Skeletal muscle cell (primary cell): ENCODE results near the gene PEPD.
A peak's percentile ranks its signal among the peaks of the same experiment; 100 is the strongest.

Experiments used
- DNase-seq: peaks from one replicate; pipeline ENCODE4 v3.0.0-alpha.2; 2010; ENCODE audit warnings: low read depth
- H3K4me3 ChIP-seq: 2 replicates; pipeline ENCODE4 v1.5.1; 2011; ENCODE audit warnings: low read depth, mild to moderate bottlenecking, control low read depth, low read length, moderate library complexity

Gene PEPD

DNA sequence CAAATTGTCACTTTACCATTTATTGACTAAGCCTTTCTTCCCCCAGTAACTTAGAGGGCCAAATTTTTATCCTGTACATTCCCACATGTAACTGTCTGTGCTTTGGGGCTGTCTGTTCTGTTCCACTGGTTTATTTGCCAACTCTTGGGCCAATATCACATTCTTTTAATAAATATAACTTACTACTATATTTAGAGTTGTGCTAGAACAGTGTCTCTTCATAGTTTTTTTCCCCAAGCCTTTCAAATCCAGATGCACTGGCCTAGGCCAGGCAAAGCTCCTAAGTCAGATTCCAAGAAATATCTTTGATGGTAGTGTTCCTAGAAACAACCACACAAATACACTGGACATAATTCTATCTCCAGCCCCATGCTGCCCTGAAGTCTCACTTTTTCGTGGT lies 164.0 kb downstream of the PEPD start:
- no peak for DNase-seq
- no peak overlapping the region for H3K4me3 ChIP-seq

DNA sequence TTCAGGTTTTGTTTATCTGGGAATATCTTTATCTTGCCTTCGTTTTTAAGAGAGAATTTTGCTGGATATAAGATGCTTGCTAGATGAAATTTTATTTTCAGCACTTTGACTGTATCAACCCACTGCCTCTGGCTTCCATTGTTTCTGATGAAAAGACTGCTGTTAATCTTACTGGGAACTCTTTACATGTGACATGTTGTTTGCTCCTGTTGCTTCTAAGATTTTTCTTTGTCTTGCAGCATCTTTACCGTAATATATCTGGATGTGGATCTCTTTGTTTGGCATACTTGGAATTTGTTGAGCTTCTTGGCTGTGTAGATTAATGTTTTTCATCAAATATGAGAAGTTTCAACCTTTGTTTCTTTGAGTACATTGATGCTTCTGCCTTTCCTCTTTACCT lies 166.1 kb downstream of the PEPD start:
- DNase-seq, result no peak

DNA sequence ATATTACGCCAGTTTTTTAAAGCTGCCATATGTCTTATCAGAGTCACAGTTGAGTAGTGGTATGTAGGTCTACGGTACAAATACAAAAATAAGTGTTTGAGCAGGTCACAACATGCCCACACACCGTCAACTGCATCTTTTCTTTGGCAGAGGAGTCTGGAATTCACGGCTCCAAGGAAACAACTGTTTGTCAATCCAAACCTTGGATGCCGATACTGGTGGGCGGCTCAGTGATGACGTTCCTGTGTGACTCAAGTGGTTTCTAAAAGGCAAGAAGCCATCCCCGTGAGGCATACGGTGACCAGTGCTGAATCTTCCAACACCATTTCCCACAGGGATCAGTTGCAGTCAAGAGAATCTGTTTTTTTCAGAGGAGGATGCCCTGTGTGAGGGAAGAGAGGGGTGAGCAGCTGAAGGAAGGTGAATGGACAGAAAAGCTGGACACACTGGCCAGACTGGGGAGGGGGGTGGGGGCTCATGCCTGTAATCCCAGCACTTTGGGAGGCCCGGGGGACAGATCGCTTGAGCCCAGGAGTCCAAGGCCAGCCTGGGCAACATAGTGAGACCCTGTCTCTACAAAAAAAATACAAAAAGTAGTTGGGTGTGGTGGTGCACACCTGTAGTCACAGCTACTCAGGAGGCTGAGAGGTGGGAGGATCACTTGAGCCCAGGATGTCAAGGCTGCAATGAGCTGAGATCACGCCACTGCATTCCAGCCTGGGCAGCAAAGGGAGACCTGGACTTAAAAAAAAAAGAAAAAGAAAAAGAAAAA lies 170.9 kb downstream of the PEPD start:
- DNase-seq, result peak; percentile 67
- H3K4me3 ChIP-seq, result no peak overlapping the region

More for the DNA sequence above, 166.1 kb downstream of the PEPD start:
- H3K4me3 ChIP-seq, result no peak overlapping the region

DNA sequence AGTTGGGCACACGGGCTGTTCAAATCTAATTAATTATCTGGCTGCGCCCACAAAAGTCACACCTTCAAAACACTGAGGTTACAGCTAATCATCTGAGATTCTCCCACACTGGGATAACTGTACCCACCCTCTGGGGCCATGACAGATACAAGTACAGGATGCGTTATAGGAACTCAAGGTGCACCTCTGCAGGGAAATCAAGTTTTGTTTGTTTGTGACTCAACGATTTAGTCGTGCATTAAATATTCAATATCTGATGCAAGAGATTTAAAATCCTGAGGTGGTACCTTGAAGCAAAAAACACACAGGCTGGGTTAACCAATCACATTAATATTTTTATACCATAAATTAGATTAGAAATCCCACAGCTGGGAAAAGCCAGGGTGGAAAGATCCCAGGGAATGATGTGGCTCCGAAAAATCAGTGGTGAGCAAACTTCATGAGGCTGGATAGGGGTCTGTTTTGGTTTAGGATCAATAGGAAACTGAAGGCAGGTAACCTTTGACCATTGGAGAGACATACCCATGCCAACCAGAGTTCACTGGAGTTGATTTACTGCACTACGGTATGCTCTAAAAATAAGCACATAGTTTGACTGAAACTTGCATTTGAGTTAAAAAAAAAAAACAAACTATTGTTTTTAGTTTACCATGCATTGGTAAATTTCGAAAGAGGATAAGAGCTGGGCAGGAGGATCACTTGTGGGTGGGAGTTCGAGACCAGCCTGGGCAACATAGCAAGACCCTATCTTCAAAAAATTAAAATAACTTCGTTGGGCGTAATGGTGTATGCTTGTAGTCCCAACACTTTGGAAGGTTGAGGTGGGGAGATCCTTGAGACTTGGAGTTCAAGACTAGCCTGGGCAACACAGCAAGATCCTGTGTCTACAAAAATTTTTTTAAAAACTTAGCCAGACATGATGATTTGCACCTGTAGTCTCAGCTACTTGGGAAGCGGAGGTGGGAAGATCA lies 172.0 kb downstream of the PEPD start:
- DNase-seq, result no peak

DNA sequence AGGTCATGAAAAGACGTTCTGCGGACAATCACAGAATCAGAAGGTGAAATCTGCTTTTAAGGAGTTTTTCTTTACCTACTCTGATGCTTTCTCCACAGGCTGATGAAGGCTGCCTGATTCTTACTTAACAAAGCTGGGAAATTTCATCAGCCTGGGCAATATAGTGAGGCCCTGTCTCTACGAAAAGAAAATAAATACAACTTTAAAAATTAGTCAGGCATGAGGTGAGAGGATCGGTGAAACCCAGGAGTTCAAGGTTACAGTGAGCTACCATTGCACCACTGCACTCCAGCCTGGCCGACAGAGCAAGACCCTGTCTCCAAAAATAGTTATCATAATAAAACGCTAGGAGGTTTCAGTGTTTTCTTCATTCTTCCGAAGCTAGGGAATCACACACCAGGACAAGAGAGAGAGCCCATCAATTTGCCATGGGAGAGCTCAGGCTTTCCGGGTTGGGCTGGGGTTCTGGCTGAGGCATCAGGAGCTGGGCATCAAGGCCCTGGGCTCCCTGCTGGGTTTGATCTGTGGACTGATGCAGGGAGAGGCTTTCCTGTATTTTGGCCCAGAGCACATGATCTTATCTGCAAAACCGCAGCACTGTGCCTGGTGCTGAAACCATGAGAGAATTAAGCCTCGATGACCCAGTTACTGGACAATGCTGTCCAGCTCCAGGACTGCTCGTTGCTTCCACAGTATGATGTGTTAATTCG lies 173.1 kb downstream of the PEPD start:
- no peak for DNase-seq
- H3K4me3 ChIP-seq, result no peak overlapping the region

More for the DNA sequence above, 172.0 kb downstream of the PEPD start:
- no peak overlapping the region for H3K4me3 ChIP-seq

DNA sequence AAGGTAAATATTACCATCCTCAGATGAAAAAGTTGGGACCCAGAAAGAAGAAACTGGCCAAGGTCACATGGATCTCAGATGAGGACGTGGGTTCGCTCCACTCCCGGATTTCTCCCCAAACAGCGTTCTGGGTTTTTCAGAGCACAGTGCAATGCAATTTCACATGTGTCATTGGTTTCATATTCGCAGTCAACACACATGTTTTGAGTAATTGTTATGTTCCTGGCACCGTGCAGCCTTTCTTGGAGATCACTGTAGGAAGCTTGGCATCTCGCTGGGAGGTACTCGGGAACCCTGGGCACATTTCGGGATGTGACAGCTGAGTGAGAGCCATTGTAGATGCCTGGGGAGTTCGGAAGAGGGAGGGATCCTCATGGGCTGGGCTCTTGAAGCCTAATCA lies 174.3 kb downstream of the PEPD start:
- DNase-seq, result no peak
- H3K4me3 ChIP-seq, result no peak overlapping the region

DNA sequence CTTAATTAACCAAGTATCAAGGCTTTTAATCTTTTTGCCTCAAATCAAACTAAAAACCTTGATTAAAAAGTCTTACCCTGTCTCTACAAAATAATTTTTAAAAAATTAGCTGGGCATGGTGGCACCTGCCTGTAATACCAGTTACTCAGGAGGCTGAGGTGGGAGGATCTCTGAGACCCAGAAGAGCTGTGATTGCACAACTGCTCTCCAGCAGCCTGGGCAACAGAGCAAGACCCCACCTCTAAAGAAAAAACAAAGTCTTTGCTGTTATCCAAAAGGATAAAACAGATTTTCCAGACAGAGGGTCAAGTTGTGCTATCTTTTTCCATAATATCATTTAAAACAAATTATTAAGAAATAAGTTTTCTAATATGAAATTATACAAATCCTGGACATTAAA lies 174.9 kb downstream of the PEPD start:
- no peak overlapping the region for H3K4me3 ChIP-seq
- no peak for DNase-seq

DNA sequence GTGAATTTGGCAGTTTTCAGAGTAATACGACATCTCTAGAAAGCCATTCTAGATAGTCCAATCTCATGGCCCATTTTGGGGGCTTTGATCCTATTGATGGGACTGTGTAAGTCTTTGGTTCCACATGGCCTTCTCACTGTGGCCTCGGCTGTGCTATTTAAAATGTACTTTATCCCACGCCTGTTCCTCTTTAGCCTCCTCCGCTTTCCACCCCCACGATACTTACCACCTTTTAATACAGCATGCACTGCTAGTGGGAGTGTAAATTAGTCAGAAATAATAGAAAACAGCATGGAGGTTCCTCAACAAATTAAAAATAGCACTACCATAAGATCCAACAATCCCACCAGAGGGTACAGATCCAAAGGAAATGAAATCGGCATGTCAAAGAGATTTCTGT lies 176.4 kb downstream of the PEPD start:
- DNase-seq, result no peak
- H3K4me3 ChIP-seq, result no peak overlapping the region

DNA sequence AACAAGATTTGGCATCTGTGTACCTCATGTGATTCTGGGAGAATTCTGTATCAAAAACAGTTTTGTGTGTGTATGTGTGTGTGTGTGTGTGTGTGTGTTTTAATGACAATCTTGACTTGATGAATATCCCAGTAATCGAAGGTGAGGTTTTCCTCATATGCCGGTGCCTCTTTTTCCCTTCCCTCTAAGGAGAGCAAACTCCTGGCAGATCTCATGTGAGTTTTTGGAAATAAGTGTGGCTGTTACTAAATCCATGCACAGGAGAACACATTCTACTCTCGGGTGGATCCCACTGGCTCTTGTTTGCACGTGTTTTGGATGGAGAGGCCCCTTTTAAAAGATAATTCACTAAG lies 177.0 kb downstream of the PEPD start:
- H3K4me3 ChIP-seq, result no peak overlapping the region
- no peak for DNase-seq

DNA sequence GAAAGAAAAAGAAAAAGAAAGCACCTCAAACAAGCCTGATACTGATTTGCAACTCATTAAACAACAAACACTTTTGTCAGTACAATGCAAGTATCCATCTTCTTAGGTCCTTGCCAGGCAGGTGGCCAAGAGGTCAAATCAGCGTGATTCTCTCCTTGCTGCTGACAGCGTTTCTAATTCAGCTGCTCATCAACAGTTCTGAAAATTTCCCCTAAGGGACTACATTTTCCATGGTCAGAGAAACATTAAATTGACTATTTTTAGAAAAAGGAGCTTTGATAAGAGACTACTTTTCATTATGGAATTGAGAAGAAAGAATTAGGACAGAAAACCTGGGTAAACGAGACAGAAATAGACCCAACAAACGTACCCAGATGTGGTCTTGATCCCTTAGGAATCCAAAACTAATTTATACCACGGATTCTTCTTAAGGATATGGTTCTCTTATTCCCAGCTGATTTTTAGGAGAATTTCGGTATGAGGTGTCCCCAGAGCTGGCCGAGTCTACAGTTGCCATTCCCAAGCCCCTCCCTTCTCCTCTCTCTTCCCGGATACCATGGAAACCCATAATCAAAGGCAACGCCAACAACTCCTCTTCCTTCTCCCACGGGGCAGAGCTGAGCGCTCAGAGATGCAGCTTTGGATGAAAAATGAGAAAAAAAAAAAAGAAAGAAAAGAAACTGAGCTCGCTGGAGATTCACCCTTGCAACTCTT lies 177.6 kb downstream of the PEPD start:
- no peak for DNase-seq
- no peak overlapping the region for H3K4me3 ChIP-seq

DNA sequence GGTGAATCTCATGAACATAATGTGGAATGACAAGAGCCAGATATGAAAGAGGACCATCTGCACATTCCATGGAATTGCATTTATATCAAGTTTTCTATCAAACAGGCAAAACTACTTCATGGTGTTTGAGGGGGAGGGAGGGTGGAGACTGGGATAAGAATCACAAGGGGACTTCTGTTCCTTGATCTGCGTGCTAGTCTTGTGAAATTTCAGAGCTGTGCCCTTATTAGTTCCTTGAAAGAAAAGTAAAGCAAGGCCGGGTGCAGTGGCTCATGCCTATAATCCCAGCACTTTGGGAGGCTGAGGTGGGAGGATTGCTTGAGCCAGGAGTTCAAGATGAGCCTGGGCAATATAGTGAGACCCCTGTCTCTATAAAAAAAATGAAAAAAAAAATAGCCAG lies 178.3 kb downstream of the PEPD start:
- no peak for DNase-seq
- no peak overlapping the region for H3K4me3 ChIP-seq

DNA sequence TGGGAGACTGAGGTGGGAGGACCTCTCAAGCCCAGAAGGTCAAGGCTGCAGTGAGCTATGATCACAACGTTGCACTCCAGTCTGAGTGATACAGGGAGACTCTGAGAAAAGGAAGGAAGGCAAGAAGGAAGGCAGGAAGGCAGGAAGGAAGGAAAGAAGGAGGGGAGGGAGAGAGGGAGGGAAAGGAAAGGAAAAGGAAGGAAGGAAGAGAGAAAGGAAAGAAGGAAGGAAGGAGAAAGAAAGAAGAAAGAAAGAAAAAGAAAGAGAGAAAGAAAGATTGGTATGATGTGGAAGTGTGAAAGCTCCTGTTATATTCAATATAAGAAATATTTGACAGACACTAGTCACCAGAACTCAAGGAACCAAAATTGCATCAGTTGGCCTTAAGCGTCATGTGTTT lies 180.6 kb downstream of the PEPD start:
- H3K4me3 ChIP-seq, result no peak overlapping the region
- DNase-seq, result no peak

DNA sequence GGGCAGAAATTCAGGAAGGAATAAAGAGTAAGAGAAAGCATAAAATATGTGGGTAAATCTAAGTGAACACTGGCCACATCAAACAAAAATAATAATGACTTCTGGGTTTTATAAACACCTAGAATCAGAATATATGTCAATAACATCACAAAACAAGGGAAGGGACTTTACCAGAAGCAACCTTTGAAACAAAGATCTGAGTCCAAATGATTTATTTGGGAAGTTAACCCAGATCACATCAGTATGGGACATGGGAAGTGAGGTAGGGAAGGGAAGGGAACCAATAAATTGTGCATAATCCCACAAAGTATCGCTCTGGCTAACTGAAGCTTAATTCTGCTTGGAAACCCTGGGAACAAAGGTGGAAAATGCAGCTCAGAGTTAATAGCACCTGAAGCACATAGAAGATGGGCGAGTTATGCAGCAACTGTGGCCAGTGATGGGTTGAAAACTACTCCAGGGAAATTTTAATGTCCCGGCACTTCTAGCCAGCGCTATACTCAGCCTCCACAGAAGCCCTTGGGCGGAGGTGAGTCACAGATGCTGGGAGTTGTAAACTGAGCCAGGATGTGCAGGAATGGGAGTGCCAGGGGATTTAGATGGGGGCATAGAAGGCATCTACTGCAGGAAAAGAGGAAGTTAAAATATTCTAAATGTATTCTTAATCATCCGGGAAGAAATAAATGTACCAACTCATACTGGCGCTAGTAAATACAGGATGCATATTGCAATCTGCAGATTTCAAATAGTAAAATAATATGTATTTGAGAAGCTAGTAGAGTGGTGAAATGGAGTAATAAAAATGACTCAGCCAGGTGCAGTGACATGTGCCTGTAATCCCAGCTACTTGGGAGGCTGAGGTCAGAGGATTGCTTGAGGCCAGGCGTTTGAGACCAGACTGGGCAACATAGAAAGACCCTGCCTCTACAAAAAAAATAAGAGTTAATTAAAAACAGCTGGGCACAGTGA lies 182.3 kb downstream of the PEPD start:
- no peak overlapping the region for H3K4me3 ChIP-seq
- no peak for DNase-seq
